Inferior parietal cortex (tissue), 1 donor: ENCODE results near the gene LONRF2.

Source experiments
- DNase-seq: peaks from one replicate; pipeline ENCODE4 v3.0.0-alpha.2; 2016; ENCODE audit errors: extremely low spot score

The LONRF2 gene

DNA sequence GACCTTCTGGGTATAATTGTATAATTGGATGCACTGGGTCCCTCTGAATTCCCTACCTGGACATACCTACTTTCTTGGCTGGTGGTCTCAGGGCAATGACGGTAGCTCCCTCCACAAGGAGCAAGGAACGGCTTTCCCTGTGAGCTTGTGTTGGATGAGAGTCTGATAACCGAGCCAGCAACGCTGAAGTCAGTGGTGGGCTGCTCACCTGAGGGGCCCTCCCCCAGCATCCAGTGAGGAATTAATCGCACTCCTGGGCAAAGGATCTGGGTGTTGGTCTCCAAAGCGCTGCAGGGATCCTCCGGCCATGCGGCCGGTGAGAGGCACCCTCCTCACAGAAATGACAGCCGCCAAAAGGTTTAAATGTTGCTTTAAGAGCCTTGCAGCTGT lies 47.1 kb downstream of the LONRF2 start:
- DNase-seq, result no peak

DNA sequence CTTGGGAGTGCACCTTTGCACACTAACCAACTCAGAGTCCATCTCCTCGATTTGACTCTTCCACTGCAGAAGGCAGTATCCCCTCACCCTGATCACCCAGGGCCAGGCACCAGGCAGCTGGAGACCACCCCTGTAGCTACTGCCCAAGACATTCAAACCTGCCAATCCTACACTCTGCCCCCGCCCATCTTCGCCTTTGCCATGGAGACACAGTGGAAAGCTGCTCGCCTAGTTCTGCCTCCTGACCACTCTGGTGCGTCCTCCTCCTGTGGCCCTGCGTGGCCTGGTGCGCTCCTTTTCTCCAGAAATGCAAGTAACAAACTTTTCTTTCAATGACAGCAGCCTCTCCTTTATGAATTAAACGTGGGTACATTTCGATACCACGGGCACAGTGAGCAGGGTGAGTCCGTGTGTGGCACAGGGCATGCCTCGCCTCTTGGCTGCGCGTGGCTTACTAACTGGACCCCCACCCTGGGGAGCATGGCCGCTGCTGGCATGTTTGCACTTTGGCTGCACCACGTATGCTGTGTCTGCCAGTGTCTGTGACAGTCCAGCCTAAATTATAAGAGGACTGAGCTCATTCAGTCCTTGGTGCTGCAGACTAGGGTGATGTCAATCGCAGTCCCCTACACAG lies 47.6 kb downstream of the LONRF2 start:
- no peak for DNase-seq

DNA sequence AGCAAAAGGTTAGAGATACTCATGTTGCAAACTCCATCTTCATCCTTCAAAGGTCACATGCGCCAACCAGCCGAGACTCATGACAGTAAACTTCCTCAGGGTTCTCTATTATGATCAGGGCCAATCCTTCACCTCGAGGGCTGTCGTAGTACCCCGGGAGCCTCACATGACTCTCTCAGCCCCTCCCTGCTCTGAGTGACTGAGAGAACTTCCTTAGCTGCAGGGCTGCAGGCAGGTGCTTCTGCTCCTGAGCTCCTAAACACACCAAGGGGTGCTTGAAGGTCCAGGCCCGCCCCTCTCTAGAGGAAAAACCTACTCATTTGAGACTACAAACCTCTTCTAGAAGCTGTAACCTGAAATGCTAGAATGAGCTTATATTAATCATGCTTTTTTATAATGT lies 48.2 kb downstream of the LONRF2 start:
- no peak for DNase-seq

DNA sequence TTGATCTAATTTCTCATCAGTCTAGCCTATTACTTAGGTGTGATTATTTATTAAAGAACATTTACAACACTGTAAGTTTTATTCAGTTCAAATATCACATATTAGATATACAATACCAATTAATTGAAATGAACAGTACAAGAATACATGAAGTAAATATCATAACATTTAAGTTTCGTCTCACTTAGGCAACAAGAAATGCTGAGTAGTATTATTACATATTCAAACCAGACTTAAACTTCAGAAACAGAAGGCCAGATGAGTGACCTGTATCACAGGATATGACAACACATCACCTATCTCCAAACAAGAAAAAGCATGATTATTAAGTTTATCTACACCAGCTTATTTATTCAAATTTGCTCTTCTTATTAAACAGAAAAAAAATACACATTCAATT lies 48.9 kb downstream of the LONRF2 start:
- DNase-seq, result no peak

DNA sequence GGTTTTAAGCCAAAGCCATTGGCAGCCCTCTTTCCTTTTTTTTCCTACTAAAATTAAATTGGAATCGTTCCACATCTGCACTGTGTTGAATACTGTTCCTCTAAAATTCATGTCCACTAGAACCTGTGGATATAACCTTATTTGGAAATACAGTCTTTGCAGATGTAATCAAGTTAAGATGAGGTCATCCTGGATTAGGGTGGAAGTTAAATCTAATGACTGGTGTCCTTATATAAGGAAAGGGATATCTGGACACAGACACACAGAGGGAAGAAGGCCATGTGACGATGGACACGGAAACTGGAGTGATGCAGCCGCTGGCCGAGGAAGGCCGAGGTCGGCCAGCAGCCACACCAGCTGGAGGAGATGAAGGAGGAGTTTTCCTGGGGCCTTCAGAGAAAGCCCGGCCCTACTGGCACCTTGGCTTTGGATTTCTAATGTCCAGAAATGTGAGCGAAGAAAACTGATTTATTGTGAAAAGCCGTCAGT lies 49.4 kb downstream of the LONRF2 start:
- DNase-seq, result no peak

DNA sequence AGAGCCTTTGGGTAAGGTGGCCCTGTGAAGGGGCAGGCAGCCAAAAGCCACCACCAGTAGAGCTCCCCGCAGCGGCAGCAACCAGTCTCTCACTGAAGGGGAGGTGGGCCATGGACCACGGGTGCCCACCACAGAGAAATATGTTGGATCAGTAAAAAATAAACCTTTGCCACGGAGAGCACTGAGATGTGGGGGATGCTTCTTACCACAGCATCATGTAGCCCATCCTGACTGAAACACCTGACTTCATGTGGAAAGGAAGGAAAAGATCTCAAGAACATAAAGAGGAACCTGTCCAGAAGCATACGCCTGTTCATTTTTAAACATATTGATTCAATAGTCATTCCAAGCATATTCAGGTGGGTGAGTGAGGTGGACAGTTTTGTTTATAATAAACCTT lies 51.1 kb downstream of the LONRF2 start:
- DNase-seq, result no peak

DNA sequence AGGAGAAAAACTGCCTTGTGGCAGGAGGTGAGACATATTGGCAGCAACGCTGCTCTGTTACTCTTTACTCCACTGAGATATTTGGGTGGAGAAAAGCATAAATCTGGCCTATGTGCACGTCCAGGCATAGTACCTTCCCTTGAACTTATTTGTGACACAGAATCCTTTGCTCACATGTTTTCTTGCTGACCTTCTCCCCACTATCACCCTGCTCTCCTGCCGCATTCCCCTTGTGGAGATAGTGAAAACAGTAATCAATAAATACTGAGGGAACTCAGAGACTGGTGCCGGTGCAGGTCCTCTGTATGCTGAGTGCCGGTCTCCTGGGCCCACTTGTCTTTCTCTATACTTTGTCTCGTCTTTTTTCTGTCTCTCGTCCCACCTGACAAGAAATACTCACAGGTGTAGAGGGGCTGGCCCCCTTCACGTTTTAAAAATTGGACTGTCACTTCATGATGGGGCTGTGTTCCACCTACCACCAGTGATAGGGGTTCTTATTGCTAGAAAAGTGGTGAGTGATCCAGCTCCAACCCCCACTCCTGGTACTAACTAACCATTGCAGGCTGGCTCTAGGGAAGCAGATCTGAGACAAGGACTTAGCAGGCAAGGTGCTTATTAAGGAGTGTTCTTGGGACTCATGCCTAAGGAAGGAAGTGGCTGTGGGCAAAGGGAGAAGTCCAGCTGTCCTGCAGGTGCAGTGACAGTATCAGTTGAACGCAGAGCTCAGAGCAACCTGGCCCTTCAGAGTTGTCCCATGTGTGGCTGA lies 51.7 kb downstream of the LONRF2 start:
- no peak for DNase-seq

DNA sequence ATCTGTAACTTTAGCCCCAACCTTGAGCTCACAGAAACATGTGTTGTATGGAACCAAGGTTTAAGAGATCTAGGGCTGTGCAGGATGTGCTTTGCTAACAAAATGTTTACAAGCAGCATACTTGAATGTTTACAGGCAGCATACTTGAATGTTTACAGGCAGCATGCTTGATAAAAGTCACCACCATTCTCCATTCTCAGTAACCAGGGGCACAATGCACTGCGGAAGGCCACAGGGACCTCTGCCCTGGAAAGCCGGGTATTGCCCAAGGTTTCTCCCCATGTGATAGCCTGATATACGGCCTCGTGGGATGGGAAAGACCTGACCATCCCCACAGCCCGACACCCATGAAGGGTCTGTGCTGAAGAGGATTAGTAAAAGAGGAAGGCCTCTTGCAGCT lies 52.4 kb downstream of the LONRF2 start:
- DNase-seq, result no peak

DNA sequence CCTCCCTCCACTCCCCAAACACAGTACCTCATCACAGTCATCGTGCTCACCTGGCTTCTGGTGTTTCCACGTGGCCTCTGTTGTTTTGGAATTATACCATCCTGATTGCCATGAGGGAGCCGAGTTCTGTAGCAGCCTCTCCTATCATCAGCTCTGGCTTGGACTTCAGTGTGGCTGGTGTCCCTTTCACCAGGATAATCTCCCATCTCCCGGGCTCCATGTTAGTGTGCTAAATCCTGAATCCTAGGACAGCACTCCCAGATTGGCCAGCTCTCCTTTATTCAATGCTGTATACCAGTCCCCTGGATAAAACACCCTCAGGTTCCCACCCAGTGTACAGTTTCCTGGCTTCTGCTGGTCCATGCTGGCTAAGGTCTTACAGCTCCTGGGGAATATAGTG lies 53.3 kb downstream of the LONRF2 start:
- no peak for DNase-seq

DNA sequence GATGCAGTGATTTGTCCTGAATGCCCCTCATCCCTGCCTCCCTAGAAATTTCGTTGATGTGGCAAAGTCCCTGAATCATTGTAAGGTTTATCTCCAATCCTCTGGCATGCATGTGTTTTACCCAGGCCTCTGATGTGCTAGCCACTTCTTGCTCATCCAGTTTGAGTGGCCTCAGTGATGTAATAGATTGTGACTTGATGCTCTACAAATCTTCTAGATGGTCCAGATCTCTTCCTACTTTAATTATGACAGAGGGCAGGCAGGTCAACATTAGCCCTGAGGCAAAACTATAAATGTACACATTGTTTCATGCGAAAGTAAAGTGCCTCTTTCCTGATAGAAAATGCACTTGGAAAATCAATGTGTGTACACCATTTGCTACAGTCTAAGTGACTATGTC lies 54.5 kb downstream of the LONRF2 start:
- no peak for DNase-seq

DNA sequence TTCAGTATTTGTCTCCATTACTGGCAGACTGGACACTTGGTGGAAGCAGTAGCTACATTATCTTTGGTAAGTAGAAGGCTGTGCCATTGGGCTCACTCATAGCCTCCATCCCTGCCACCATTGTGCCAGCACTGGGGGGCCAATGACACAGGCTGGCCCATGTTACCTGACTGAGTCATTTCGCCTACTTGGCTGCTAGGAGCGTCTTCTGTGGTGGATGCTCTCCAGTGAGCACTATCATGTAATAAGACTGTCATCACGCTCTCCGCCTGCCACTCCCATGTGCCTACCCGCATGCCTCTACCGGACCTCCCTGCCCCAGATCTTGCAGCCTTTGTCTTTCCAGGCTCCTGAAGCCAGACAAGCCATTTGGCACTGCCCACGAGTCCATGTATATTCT lies 56.2 kb downstream of the LONRF2 start:
- DNase-seq, result no peak

DNA sequence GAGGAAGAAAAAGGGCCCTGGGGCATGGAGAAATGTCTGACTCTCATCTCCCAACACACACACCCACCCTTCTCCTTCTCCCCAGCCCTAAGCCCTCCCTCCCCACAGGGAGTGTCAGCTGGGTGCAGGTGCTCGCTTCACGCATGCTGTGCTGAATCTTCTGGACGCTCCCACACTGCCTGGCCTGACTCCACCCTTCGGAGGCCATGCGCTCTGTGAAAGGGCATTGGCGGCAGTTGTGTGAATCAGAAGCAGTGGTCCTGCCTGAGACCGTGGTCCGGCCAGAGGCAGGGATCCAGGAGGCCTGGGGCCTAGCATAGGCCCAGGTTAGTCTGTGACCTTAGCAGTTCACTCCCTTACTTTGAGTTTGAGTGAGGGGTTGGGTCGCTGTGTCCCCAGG lies 57.1 kb downstream of the LONRF2 start:
- no peak for DNase-seq

DNA sequence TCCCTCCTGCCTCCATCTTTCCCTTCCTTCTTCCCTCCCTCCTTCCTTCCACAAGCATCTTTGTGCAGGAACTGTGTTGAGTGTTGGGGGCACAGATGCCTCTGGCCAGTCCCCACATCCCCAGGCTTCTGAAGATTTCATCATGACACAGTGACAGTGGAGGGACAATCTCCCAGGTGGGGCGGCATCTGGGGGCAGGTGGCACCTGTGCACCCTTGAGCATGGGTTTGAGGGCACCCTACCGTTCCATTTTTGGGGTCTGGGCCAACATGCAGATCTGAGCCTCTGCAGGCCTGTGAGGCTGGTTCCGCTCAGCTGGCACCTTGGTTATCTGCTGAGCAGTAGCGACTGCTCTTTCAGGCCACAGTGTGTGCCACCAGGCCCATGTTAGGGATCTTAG lies 57.6 kb downstream of the LONRF2 start:
- DNase-seq, result no peak

DNA sequence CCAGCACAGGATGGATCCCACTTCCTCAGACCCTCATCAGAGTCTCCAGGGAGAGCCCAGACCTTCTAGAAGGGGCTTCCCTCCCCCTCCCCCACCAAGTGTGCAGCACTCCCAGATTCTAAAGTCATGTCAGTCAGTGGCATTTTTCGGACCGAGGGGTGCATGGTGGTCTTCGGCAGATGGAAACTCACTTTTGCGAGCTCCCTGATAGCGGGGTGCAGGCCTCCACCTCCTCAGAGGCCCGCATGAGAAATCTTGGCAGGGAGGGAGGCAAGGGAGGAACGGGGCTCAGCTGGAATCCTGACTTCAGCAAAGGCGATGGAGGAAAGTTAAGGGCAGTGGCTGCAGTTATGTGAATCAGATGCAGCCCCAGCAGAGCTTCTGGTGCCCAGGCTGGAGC lies 58.2 kb downstream of the LONRF2 start:
- no peak for DNase-seq

DNA sequence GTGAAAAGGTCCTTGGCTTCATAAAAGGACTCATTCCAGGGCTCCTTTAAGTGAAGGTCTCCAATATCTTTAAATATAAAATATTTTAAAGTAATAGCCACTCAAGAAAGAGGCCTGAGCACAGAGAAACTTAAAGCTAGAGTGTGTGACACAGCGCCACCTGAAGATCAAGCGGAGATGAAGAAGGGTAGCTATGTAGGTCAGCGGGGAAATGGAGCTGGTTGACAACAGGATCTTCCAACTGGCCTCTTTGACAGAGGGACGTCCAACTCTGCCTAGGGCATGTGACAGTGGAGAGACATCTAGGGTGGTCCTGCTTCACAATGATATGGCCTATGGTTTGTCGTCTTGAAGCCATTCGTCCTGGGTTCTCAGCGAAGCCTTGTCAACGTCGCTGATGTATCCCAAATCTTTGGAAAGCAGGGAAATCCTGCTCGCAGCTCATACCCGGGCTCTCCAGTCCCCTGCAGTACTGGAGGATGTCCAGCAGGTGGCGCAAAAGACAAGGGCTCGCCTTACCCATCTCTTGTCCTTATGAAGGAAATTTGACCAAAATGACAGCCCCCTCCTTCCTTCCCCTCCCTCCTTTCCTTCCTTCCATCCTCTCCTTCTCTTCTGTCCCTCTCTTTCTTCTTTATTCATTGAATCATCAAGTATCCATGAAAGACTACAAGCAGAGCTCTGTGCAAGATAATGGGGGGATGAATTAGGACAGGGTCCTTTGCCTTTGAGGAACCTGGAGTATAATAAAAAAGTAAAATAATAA lies 59.6 kb downstream of the LONRF2 start:
- peak; percentile 90 for DNase-seq

DNA sequence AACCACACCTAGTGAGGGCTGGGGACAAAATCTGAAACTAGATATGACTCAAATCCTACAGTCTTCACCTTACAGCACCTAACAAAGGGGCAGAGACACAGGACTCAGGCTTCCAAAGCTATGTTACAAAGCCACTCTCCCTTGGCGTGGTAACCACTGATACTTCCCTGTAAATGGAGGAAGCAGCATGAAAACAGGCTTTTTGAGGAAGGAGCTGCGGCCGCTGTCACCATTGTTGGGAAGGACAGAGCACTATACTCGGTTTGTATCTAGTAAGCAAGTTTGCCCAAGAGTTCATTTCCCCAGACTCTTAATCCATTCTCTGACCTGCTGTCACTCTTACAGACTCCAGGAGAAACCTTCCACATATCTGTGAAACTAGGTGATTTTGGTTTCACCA lies 60.3 kb downstream of the LONRF2 start:
- no peak for DNase-seq

DNA sequence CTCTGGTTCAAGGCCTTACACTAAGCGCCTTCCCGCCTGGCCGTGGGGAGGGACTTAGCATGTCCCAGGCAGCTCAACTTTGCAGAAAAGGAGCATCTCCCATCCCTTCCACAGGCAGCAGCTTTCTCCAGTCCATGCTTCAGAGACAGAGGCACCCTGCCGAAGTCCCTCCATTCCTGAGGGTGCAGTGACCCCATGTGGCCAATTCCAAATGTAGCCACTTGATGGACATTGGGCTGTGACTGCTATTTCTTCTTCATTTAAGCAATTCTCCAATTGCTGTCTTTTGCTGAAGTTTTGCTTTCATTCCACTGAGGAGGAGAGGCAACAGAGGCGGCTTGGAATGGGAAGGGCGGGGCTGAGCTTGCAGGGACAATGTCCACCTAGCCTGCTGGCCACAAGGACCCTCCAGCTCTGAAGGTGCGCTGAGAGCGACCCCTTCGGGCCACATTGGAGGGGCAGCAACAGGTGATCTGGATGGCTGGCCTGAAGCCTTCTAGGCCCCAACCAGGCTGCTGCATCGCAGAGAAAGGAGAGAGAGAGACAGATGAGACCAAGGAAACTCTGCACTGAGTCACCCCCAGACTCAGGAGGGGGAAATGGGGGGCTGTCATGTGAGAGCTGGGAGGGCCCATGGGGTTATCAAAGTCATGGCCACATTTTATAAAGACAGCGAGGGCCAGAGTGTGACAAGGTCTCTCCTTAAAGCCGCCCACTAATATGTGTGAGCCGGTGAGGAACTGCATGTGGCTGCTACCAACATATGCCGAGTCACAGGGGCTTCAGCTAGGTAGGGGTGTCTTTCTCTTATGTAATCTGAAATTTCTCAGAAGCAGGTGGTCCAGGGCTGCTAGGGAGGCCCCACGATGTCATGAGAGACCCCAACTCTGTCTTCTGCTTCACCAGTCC lies 61.3 kb downstream of the LONRF2 start:
- DNase-seq, result peak; percentile 89

DNA sequence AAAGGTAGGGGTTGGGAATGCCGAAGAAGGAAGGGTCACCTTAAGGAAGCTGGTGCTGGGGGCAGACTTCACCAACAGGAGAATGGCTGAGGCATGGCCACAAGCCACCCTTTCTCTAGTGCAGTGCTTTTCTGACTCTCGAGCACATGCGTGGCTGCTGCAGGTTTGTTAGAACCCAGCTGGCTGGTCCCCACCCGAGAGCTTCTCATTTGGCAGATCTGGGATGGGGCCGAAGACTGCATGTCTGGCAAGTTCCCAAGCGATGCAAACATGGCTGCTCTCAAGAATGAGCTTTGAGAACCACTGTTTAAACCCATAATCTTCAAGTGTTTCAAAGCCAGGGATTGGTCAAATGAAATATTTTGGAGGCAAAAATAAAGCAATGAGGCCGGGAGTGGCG lies 63.2 kb downstream of the LONRF2 start:
- no peak for DNase-seq

DNA sequence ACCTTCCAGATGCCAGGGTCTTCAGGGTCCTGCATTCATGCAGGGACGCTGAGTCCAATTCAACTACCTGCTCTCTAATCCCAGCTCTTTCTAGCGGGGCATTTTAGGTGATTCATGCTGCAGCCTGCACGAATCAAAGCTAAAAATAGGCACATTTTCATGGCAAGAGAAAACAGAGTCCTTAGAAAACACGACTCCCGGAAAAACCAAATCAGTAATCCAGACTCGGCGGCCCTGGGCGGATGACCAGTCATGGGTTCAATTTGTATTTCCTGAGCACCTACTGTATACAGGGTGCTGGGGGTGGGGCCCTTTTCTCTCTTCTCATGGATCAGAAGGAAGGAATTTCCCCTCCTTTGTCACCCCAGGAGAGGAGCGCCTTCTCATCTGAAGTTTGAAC lies 64.4 kb downstream of the LONRF2 start:
- DNase-seq, result no peak

DNA sequence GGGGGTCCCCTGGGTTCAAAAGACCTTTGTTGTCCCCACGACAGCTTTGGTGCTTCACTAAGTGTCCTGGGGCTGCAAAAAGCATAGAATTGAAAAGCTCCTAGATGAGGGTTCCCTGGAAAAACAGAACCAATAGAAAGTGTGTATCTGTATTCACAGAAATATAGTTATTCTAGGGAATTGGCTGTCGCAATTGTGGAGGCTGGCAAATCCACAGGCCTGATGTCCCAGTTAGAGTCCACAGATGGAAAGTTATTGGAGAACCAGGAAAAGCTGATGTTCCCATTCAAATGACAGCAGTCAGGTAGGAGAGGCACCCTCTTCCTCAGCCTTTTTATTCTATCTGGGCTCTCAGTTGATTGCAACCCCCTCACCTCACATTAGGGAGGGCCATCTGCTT lies 65.5 kb downstream of the LONRF2 start:
- no peak for DNase-seq

DNA sequence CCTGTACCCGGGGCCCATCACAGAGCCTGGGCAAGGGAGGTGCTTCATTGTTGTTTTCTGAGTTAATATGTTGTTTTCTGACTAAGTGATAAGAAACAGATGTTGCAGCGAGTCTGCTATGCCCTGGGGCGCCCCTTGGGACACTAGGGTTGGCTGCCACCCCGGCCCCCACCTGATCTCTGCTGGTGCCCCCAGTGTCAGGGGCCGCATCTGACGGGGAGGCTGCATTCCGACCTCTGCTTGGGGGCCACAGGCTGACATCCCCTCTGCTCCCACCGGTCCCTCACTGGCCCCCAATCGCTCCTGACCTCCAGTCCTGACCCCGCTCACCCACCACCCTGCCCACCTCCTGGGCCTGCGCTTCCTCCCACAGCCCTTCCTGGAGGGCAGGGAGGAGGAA lies 65.9 kb downstream of the LONRF2 start:
- DNase-seq, result no peak
